ENCODE data around the gene TYW1.
"Not testable (repeated sequence)": the region's sequence is repeated elsewhere in the genome, so short reads cannot be mapped to it uniquely, and the experiment has no call there.

DNA sequence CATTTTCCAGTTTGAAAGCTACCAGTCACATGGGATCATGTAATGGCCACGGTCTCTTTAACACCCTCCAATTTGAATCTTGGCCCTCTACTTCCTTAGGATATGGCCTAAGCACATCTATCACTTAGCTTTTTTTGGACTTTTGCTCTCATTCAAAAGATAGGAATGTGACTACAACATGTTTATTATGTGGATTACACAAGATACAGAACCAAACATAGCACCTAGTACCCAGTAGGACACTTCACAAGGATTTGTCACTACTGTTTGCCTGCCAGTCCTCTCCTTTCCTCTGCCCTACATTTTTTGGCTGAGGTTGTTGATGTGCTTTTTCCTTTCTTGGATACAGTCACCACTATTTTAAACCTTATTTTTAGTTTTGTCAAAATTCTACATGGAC lies 233.4 kb downstream of the TYW1 start:
- not testable (repeated sequence) for TF ChIP-seq CTCF, POLR2AphosphoS5 (IDR thresholded peaks at IDR 0.05)

Measured in prostate gland (tissue), 2 donors.